Progenitor cell of endocrine pancreas (in vitro differentiated cells): Measurements from ENCODE around the gene NKAIN2. TPM values are rescaled to one million over a fixed set of nuclear protein-coding genes. Genes with fewer than 3 reads are reported as not detected.

Experiments
- DNase-seq: peaks from one replicate; pipeline ENCODE4 v3.0.0; 2021; ENCODE audit warnings: low spot score; ENCODE audit not compliant: unreplicated experiment
- H3K27ac Mint-ChIP-seq: 2 replicates; pipeline ENCODE4 v1.8.0; 2021; ENCODE audit warnings: mild to moderate bottlenecking, moderate library complexity, mixed read lengths
- H3K27me3 Mint-ChIP-seq: 2 replicates; pipeline ENCODE4 v1.8.0; 2021; ENCODE audit warnings: mixed read lengths
- H3K36me3 Mint-ChIP-seq: 2 replicates; pipeline ENCODE4 v1.8.0; 2022; ENCODE audit warnings: mixed read lengths; ENCODE audit not compliant: insufficient read depth
- H3K4me1 Mint-ChIP-seq: 2 replicates; pipeline ENCODE4 v1.8.0; 2021; ENCODE audit warnings: low read depth, mixed read lengths
- H3K4me3 Mint-ChIP-seq: 2 replicates; pipeline ENCODE4 v1.8.0; 2021; ENCODE audit warnings: low read depth, mild to moderate bottlenecking, moderate library complexity, mixed read lengths
- H3K9me3 Mint-ChIP-seq: 2 replicates; pipeline ENCODE4 v1.8.0; 2021; ENCODE audit warnings: low read depth, mixed read lengths
- CTCF ChIP-seq: fragments of 200-600 bp; sonication (generic); IDR thresholded peaks from one replicate; pipeline ENCODE4 v1.5.0; 2021; ENCODE audit warnings: antibody characterized with exemption, mild to moderate bottlenecking; ENCODE audit not compliant: unreplicated experiment
- total RNA-seq: library from RNA; stranded (reverse); gene quantifications from 2 replicates; pipeline ENCODE4 v1.2.1, GENCODE V29; 2021

NKAIN2 gene
- total RNA-seq, 1 donor from 2014 or later = 2.5 TPM

DNA sequence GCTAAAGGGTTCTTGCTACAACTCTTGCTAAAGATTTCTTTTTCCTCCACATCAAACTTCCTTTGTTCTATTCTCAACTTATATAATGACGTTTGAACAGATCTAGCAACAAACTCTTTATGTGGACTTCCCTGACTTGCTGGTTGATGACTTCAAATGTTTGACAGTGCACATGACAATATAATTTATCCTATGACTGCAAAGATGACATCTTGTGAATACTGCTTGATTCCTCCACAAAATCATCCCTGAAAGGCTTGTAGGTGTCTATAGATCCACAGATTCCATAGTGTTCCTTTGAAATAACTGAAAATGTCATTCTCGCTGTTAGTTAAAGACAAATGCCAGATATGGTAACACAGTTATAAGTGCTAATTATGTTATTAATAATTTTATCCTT lies 478.9 kb downstream of the NKAIN2 start:
- H3K4me3 Mint-ChIP-seq = no peak overlapping the region
- no peak for TF ChIP-seq CTCF
- no peaks in the 10 kb centered on the region for H3K9me3 Mint-ChIP-seq
- no peak overlapping the region for H3K27ac Mint-ChIP-seq
- H3K36me3 Mint-ChIP-seq = no peaks in the 10 kb centered on the region
- H3K4me1 Mint-ChIP-seq = no peaks in the 10 kb centered on the region
- no peaks in the 10 kb centered on the region for H3K27me3 Mint-ChIP-seq
- DNase-seq = no peak

DNA sequence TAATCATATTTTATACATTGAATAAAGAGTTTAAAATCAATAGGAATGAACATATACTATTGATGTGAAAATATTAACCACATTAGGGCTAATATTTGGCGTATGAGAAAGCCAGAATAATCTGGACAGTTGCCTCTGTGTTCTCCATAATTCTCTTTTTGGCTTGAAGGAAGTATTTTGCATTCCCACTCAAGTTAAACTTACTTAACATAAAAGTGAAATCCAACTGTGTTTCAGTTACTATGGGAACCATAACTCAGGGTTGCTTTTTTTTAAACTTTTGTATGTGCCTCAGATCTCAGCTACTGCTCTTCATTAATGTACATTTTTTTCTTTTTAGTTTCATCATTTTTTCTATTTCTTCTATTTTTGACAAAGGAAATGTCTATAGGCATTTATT lies 479.8 kb downstream of the NKAIN2 start:
- H3K27me3 Mint-ChIP-seq = no peaks in the 10 kb centered on the region
- H3K4me3 Mint-ChIP-seq = no peak overlapping the region
- no peak for DNase-seq
- no peaks in the 10 kb centered on the region for H3K4me1 Mint-ChIP-seq
- no peak for TF ChIP-seq CTCF
- H3K9me3 Mint-ChIP-seq = no peaks in the 10 kb centered on the region
- no peak overlapping the region for H3K27ac Mint-ChIP-seq
- H3K36me3 Mint-ChIP-seq = no peaks in the 10 kb centered on the region

DNA sequence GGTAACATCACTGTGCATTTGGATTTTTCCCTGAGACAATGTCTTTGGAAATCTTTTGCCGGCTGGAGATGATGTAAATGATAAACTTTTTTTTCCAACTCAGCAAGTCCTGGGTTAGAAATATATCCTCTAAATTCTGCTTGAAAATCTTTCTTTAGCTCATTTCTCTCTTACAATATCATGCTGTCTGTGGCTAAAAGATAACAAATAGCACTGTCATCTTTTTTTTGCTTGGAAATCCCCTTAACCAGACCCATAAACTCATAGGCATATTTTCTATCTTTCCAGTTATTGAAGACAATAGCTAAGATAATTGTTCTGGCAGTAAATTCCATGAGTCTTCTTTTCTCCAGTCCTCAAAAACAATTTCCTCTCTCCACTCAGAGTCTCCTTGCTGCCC lies 481.5 kb downstream of the NKAIN2 start:
- H3K36me3 Mint-ChIP-seq = no peaks in the 10 kb centered on the region
- H3K4me3 Mint-ChIP-seq = no peak overlapping the region
- TF ChIP-seq CTCF = no peak
- no peak for DNase-seq
- no peaks in the 10 kb centered on the region for H3K27me3 Mint-ChIP-seq
- H3K4me1 Mint-ChIP-seq = peaks cover 6% of the 10 kb centered on the region
- no peak overlapping the region for H3K27ac Mint-ChIP-seq
- H3K9me3 Mint-ChIP-seq = no peaks in the 10 kb centered on the region

DNA sequence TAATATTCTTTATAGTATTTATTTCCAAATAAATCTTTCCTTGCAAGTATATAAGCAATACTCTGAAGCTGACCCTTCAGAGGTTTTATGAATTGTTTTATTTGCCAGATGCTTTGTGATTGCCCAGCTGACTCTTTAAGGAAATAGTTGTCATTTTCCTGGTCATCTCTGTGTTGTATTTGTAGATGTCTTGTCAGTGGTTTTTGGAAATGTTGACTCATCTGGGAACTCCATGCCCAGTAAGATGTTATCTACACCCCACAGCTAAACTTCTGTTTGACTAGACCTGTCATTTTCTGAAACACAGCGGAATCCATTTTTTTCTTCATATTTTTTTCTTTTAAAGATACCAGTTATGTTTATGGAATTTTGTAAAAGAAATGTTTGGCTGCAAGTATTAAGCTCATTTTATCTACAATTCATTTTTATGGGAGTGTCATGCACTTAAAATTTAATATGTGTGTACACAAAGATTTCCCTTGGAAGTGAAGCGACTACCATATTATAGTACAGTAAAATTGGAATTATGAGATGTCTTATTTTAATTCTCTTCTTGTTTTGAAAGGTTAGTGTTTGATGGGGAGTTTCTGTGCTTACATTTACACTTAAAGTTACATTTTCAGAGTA lies 491.0 kb downstream of the NKAIN2 start:
- H3K4me1 Mint-ChIP-seq = peaks cover 18% of the 10 kb centered on the region
- no peak overlapping the region for H3K4me3 Mint-ChIP-seq
- no peaks in the 10 kb centered on the region for H3K27me3 Mint-ChIP-seq
- TF ChIP-seq CTCF = no peak
- no peak for DNase-seq
- no peak overlapping the region for H3K27ac Mint-ChIP-seq
- no peaks in the 10 kb centered on the region for H3K36me3 Mint-ChIP-seq
- H3K9me3 Mint-ChIP-seq = no peaks in the 10 kb centered on the region

DNA sequence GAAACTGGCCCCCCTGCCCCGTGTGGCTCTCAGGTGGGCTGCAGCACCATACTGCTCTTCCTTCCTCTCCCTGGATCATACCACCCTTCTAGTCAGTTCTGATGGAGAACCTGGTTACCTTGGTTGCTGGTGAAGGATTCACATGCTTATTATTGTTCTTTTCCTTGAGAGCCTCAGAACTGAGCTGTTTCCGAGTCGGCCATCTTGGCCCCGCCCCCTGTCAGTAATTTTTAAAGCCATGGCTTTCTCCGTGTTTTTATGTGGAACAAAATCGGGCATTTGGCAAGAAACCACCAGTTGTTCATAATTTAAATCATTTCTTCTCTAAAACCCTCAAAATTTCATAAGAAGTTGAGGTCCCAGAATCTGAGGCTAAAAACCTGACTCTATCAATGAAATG lies 493.8 kb downstream of the NKAIN2 start:
- peaks cover 6% of the 10 kb centered on the region for H3K9me3 Mint-ChIP-seq
- no peak overlapping the region for H3K27ac Mint-ChIP-seq
- H3K4me3 Mint-ChIP-seq = no peak overlapping the region
- no peak for DNase-seq
- H3K4me1 Mint-ChIP-seq = peaks cover 3% of the 10 kb centered on the region
- peaks cover 2% of the 10 kb centered on the region for H3K36me3 Mint-ChIP-seq
- no peaks in the 10 kb centered on the region for H3K27me3 Mint-ChIP-seq
- TF ChIP-seq CTCF = no peak
